ENCODE data around the gene RTTN. TPM values are rescaled to one million over a fixed set of nuclear protein-coding genes. Genes with fewer than 3 reads are reported as not detected.

RTTN gene
- polyA plus RNA-seq, 2 of the 4 experiments (the other 2 are of a cell fraction), result 8.4 to 24.6 TPM

- TF ChIP-seq, protein P1, sequence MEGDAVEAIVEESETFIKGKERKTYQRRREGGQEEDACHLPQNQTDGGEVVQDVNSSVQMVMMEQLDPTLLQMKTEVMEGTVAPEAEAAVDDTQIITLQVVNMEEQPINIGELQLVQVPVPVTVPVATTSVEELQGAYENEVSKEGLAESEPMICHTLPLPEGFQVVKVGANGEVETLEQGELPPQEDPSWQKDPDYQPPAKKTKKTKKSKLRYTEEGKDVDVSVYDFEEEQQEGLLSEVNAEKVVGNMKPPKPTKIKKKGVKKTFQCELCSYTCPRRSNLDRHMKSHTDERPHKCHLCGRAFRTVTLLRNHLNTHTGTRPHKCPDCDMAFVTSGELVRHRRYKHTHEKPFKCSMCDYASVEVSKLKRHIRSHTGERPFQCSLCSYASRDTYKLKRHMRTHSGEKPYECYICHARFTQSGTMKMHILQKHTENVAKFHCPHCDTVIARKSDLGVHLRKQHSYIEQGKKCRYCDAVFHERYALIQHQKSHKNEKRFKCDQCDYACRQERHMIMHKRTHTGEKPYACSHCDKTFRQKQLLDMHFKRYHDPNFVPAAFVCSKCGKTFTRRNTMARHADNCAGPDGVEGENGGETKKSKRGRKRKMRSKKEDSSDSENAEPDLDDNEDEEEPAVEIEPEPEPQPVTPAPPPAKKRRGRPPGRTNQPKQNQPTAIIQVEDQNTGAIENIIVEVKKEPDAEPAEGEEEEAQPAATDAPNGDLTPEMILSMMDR (IDR thresholded peaks at IDR 0.05), result no peak
- TF ChIP-seq SMC3 (IDR thresholded peaks at IDR 0.05) (no peak), TFCP2L1 (CRISPR knock-in tag; IDR thresholded peaks at IDR 0.05) (no peak)
Measured at GRCh38 chr18:70041459-70042050, 163.9 kb downstream of the RTTN start (continued).

DNA sequence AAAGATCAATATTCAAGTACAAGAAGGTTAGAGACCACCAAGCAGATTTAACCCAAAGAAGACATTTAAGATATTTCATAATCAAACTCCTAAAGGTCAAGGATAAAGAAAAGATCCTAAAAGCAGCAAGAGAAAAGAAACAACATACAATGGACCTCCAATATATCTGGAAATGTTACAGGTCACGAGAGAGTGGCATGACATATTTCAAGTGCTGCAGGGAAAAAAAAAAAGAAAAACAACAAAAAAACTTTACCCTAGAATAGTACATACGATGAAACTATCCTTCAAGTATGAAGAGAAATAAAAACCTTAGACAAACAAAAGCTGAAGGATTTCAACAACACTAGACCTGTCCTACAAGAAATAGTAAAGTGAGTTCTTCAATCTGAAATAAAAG, 166.3 kb downstream of the RTTN start:
- FAIRE-seq (no peak), DNase-seq (ENCODE audit: low read depth in 1 of 2, low spot score in 1 of 2) (no peak), ATAC-seq (no peak)
- WGBS (ENCODE audit: missing lambda C conversion rate), result 61% methylated on average over 2 of the region's 2 CpGs
- Histone ChIP-seq H3K4me1 (peaks cover 10% of the 10 kb centered on the region), H3K4me3 (no peak overlapping the region), H3K9me3 (no peaks in the 10 kb centered on the region), H3K4me2 (no peak overlapping the region), H3K27ac (no peak overlapping the region)
- no peak for TF ChIP-seq ZFP36 (IDR thresholded peaks at IDR 0.05; ENCODE audit: borderline replicate concordance, partially characterized antibody)
- TF ChIP-seq GATA3 (IDR thresholded peaks at IDR 0.05; ENCODE audit: borderline replicate concordance), result no peak
- TF ChIP-seq SMC3 (IDR thresholded peaks at IDR 0.05), result no peak
- TF ChIP-seq ZC3H11A (IDR thresholded peaks at IDR 0.05), result no peak
- TF ChIP-seq TFCP2L1 (CRISPR knock-in tag; IDR thresholded peaks at IDR 0.05), result no peak
- no peak for TF ChIP-seq RAD21 (conservative IDR thresholded peaks at IDR 0.05 in 1 of 2, IDR thresholded peaks at IDR 0.05 in 1 of 2)
- TF ChIP-seq CEBPB (IDR thresholded peaks at IDR 0.05), result no peak
- no peak for TF ChIP-seq HOXB5 (CRISPR knock-in tag; IDR thresholded peaks at IDR 0.05)
- TF ChIP-seq, protein P1 (IDR thresholded peaks at IDR 0.05), result no peak
- no peak for TF ChIP-seq RCOR1 (IDR thresholded peaks at IDR 0.05; ENCODE audit: low read depth, low read length)
- TF ChIP-seq MAFK (IDR thresholded peaks at IDR 0.05; ENCODE audit: partially characterized antibody), result no peak
- TF ChIP-seq, protein P2, sequence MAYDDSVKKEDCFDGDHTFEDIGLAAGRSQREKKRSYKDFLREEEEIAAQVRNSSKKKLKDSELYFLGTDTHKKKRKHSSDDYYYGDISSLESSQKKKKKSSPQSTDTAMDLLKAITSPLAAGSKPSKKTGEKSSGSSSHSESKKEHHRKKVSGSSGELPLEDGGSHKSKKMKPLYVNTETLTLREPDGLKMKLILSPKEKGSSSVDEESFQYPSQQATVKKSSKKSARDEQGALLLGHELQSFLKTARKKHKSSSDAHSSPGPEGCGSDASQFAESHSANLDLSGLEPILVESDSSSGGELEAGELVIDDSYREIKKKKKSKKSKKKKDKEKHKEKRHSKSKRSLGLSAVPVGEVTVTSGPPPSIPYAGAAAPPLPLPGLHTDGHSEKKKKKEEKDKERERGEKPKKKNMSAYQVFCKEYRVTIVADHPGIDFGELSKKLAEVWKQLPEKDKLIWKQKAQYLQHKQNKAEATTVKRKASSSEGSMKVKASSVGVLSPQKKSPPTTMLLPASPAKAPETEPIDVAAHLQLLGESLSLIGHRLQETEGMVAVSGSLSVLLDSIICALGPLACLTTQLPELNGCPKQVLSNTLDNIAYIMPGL (CRISPR knock-in tag; IDR thresholded peaks at IDR 0.05; ENCODE audit: borderline replicate concordance), result no peak
- no peak for TF ChIP-seq EHF (CRISPR knock-in tag; IDR thresholded peaks at IDR 0.05)
- no peak for TF ChIP-seq TP53 (CRISPR knock-in tag; IDR thresholded peaks at IDR 0.05)
- TF ChIP-seq JUNB (IDR thresholded peaks at IDR 0.05), result no peak
- no peak for TF ChIP-seq PHF8 (IDR thresholded peaks at IDR 0.05; ENCODE audit: borderline replicate concordance, low read depth)
- POLR2A ChIA-PET, result interaction anchor here (0.7 kb wide), 1 partner anchor 888 kb away, joined by 4 read pairs; no protein-coding TSS in a partner anchor
- CTCF ChIA-PET, result no interaction called here

DNA sequence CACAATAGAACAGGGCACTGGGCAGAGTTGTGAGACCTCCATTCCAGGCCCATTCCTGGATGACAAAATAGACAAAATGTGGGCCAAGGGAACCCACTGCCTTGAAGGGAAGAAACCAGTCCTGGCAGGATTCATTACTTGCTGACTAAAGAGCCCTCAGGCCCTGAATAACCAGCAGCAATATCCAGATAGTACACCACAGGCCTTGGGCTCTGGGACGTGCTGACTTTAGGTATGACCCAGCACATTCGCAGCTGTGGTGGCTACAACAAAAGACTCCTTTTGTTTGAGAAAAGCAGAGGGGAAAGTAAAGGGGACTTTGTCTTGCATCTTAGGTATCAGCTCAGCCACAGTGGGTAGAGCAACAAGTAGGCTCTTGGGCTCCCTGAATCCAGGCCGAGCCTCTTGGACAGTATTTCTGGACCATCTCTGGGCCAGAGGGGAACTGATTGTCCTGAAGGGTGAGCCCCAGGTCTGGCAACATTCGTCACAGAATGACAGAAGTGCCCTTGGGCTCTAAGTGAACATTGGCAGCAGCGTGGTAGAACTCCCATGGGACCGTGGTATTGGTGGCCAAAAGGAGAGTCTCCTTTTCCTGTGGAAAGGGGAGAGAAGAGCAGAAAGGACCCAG, 167.9 kb downstream of the RTTN start:
- Histone ChIP-seq H3K4me2 (no peak overlapping the region), H3K4me3 (no peak overlapping the region), H3K9me3 (no peaks in the 10 kb centered on the region), H3K27ac (no peak overlapping the region), H3K4me1 (0 out of 3 replicates have a peak, but pooled peaks cover 3% of the 10 kb centered on the region)
- ATAC-seq, result no peak; a peak in 1 of 6 replicates
- no peak for DNase-seq (ENCODE audit: low read depth in 1 of 2, low spot score in 1 of 2)
- ChIA-PET POLR2A (no interaction called here), CTCF (no interaction called here)
- no peak for FAIRE-seq
- TF ChIP-seq HOXB5 (CRISPR knock-in tag; IDR thresholded peaks at IDR 0.05) (no peak), ZSCAN20 (CRISPR knock-in tag; IDR thresholded peaks at IDR 0.05) (no peak), FOXS1 (CRISPR knock-in tag; IDR thresholded peaks at IDR 0.05) (no peak), KDM5A (IDR thresholded peaks at IDR 0.05) (no peak), MYC (IDR thresholded peaks at IDR 0.05; ENCODE audit: borderline replicate concordance, low read length) (no peak)
- WGBS (ENCODE audit: missing lambda C conversion rate), result 95% methylated on average over 6 of the region's 6 CpGs

Measured in A549 (cell line).